PC-3 (cell line): ENCODE measurements around the gene PAQR3. TPM values are rescaled to one million over a fixed set of nuclear protein-coding genes. Genes with fewer than 3 reads are reported as not detected.

Source experiments
- ATAC-seq: fragments of 200-7000 bp; cut with Tn5 transposase; 2 replicates; pipeline ENCODE4 v1.9.1; 2020; ENCODE audit warnings: mild to moderate bottlenecking, moderate library complexity
- BruUV-seq: library from RNA; stranded (reverse); fragments of 400-500 nt; replicated peaks from 2 replicates; lab custom pipeline; 2021; lab: Mats Ljungman, UMichigan
- CTCF ChIA-PET: fragments of 300-600 bp; sonication (Branson Sonifier 250); formaldehyde crosslinking; loops from one replicate; lab custom pipeline; 2022; ENCODE audit warnings: antibody characterized with exemption; lab: Charles Lee
- POLR2A ChIA-PET: fragments of 300-600 bp; sonication (Branson Sonifier 250); formaldehyde crosslinking; loops from one replicate; lab custom pipeline; 2022; ENCODE audit warnings: antibody characterized with exemption; ENCODE audit not compliant: unreplicated experiment; lab: Charles Lee
- DNase-seq: peaks from one replicate; pipeline ENCODE4 v3.0.0-alpha.2; 2015
- H2AFZ ChIP-seq: fragments of 300-600 bp; sonication (generic); 2 replicates; pipeline ENCODE4 v1.6.0; 2016; ENCODE audit warnings: antibody characterized with exemption, low read length
- H3F3A ChIP-seq: fragments of 300-600 bp; sonication (generic); one replicate; pipeline ENCODE4 v1.6.0; 2017; ENCODE audit warnings: antibody characterized with exemption, low read length, control low read depth, mild to moderate bottlenecking; ENCODE audit not compliant: unreplicated experiment
- H3K27ac ChIP-seq: fragments of 300-600 bp; sonication (generic); 2 replicates; pipeline ENCODE4 v1.5.1; 2016; ENCODE audit warnings: mild to moderate bottlenecking, low read length
- H3K27me3 ChIP-seq: fragments of 300-600 bp; sonication (generic); 2 replicates; pipeline ENCODE4 v1.6.1; 2016; ENCODE audit warnings: low read length, mixed read lengths
- H3K36me3 ChIP-seq: fragments of 300-600 bp; sonication (generic); 2 replicates; pipeline ENCODE4 v1.6.1; 2016; ENCODE audit warnings: low read depth, mixed run types, low read length, mixed read lengths
- H3K4me1 ChIP-seq: fragments of 300-600 bp; sonication (generic); 2 replicates; pipeline ENCODE4 v1.5.1; 2016; ENCODE audit warnings: low read length; ENCODE audit not compliant: insufficient read depth
- H3K4me2 ChIP-seq: fragments of 300-600 bp; sonication (generic); 2 replicates; pipeline ENCODE4 v1.6.0; 2016; ENCODE audit warnings: low read length
- H3K4me3 ChIP-seq: fragments of 300-600 bp; sonication (generic); 2 replicates; pipeline ENCODE4 v1.5.1; 2016; ENCODE audit warnings: mild to moderate bottlenecking, low read length, mixed read lengths
- H3K79me2 ChIP-seq: fragments of 300-600 bp; sonication (generic); 2 replicates; pipeline ENCODE4 v1.6.1; 2017; ENCODE audit warnings: low read length, mixed read lengths
- H3K9ac ChIP-seq: fragments of 300-600 bp; sonication (generic); 2 replicates; pipeline ENCODE4 v1.6.0; 2016; ENCODE audit warnings: mild to moderate bottlenecking, low read length
- H3K9me2 ChIP-seq: fragments of 300-600 bp; sonication (generic); replicated peaks from 2 replicates; pipeline ENCODE4 v1.6.1; 2016; ENCODE audit warnings: mixed run types, low read length, mixed read lengths
- H3K9me3 ChIP-seq: fragments of 300-600 bp; sonication (generic); 2 replicates; pipeline ENCODE4 v1.6.1; 2016; ENCODE audit warnings: low read length, mixed read lengths
- H4K20me1 ChIP-seq: fragments of 300-600 bp; sonication (generic); 2 replicates; pipeline ENCODE4 v1.6.1; 2016; ENCODE audit warnings: low read length, mixed read lengths
- CTCF ChIP-seq: fragments of 300-600 bp; sonication (generic); conservative IDR thresholded peaks from 2 replicates; pipeline ENCODE4 v1.5.1; 2017; ENCODE audit warnings: antibody characterized with exemption, low read depth, mild to moderate bottlenecking, low read length
- EZH2 ChIP-seq: fragments of 300-600 bp; sonication (generic); IDR thresholded peaks from one replicate; pipeline ENCODE4 v1.6.1; 2017; ENCODE audit warnings: antibody characterized with exemption, mild to moderate bottlenecking, low read length; ENCODE audit not compliant: unreplicated experiment
- EZH2phosphoT487 ChIP-seq: fragments of 300-600 bp; sonication (generic); IDR thresholded peaks from 2 replicates; pipeline ENCODE4 v1.6.1; 2018; ENCODE audit warnings: mild to moderate bottlenecking, antibody characterized with exemption, low read length, borderline replicate concordance
- intact Hi-C: fragments of 100-400 bp; cut with micrococcal nuclease; formaldehyde crosslinking; loops from 2 replicates; pipeline ENCODE4 v1.9.0; 2023
- total RNA-seq: library from RNA; depleted of rRNA; stranded (reverse); fragments of >200 nt; gene quantifications from 2 replicates; pipeline ENCODE4 v1.2.3, GENCODE V29; 2014; rRNA removed

The PAQR3 gene
- total RNA-seq, 1 experiment from 2014 or later: 16.9 TPM

GRCh38 chr4:78863254-78863869, 75.9 kb downstream of the PAQR3 start:
- intact Hi-C loops: no loop called here
- no peak for ATAC-seq
- Histone ChIP-seq H3K27me3 (no peaks in the 10 kb centered on the region), H3K4me3 (no peak overlapping the region), H2AFZ (no peak overlapping the region), H3K4me2 (no peak overlapping the region), H3K9me3 (no peaks in the 10 kb centered on the region), H3F3A (no peaks in the 10 kb centered on the region), H3K79me2 (no peaks in the 10 kb centered on the region), H4K20me1 (no peaks in the 10 kb centered on the region), H3K36me3 (peaks cover 5% of the 10 kb centered on the region; the same call in 1 of the 2 replicates), H3K9ac (no peak overlapping the region), H3K9me2 (no peaks in the 10 kb centered on the region), H3K27ac (no peak overlapping the region), H3K4me1 (no peaks in the 10 kb centered on the region)
- no peak for DNase-seq
- CTCF ChIA-PET: no interaction called here
- BruUV-seq: no TSS peak
- POLR2A ChIA-PET: no interaction called here
- TF ChIP-seq EZH2phosphoT487 (no peak), EZH2 (no peak), CTCF (no peak)

GRCh38 chr4:78862314-78862737, 76.9 kb downstream of the PAQR3 start:
- Histone ChIP-seq H4K20me1 (no peaks in the 10 kb centered on the region), H2AFZ (no peak overlapping the region), H3K9me3 (no peaks in the 10 kb centered on the region), H3K4me1 (no peaks in the 10 kb centered on the region), H3K36me3 (peaks cover 5% of the 10 kb centered on the region; the same call in 1 of the 2 replicates), H3K9ac (no peak overlapping the region), H3K4me3 (no peak overlapping the region), H3K79me2 (no peaks in the 10 kb centered on the region), H3K9me2 (no peaks in the 10 kb centered on the region), H3K4me2 (no peak overlapping the region), H3K27ac (no peak overlapping the region), H3K27me3 (no peaks in the 10 kb centered on the region), H3F3A (no peaks in the 10 kb centered on the region)
- no peak for TF ChIP-seq EZH2
- TF ChIP-seq CTCF: no peak
- TF ChIP-seq EZH2phosphoT487: no peak
- ATAC-seq (no peak), DNase-seq (no peak)
- intact Hi-C loops: no loop called here
- POLR2A ChIA-PET: no interaction called here
- no TSS peak for BruUV-seq
- CTCF ChIA-PET: no interaction called here

Other genes with a start within 250 kb of the PAQR3 start
- 16.2 and 24.5 TPM in 2 replicates for gene BMP2K, start 163.1 kb downstream of the PAQR3 start, total RNA-seq